Stimulated activated CD8-positive, alpha-beta memory T cell treated with anti-CD3 and anti-CD28 coated beads, Interleukin-12 subunit alpha, Interleukin-12 subunit beta, amount 100 ng/mL, for 1 hour (primary cell): ENCODE results near the gene DDHD1.

ENCODE experiments used
- DNase-seq: peaks from one replicate; pipeline ENCODE4 v3.0.0-alpha.2; 2020; ENCODE audit warnings: low read depth

DDHD1 gene

DNA sequence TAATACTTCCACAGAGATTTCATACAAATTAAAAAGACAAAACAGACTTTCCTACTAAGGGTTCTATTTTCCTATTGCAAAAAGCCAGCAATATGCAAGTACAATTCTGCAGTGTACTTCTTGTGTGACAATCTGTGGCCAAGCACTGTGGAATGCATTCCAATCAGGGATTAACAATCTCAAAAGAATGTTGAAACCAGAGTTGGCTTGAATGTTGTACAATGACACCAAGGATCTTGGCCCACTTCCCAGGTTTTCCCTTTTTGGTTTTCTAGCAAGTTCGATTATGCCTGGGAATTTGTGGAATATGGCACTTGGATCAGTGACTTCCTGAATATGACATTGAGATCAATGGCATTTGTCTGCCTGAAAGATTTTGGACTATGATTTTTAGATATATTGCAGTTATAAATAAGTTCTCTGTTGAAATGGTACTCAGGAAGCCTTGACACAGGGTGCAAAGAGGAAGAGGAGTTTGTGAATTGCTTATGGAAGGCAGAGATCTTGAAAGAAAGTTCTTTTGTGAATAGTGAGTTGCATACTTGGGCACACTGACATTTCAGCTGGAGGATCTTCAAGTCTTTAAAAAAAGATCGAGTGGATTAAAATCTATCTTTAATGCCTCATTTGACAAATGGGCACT is 120.8 kb downstream of the DDHD1 start:
- DNase-seq: no peak

DNA sequence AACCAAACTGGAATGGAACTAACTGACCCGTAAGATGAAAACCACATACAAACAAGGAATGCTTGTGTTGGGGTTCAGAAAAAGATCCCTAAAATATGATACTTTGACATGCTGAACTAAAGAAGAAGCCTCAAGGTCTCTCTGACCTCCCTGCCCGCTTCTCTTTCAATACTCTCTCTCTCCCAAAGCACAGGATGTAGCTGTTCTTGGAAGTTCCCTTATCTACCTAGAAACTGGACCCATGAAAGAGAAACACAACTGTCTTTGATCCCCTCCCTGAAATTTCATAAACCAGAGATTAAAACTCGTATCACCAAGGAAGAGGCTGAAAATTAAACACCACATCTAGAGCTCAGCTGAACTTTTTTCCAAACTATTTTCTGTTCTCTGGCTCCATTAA is 125.6 kb downstream of the DDHD1 start:
- no peak for DNase-seq

DNA sequence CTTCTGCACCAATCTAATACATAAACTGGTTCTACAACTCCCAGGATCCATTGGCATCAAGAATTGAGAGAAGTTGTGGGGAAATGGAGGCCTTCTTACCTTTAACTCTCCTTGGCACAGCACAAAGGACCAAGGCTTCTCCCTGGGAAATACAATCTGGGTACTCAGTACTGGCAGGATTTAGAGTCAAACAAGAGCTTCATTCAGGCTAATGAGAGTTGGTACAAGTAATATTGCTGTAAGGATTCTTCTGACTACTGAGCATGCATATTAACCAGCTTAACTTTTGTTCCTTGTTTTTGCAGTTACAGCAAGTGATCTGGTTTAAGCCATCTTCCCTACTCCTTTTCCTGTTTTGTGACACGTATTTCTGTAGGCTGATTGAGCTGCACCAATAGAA is 126.1 kb downstream of the DDHD1 start:
- DNase-seq: no peak

DNA sequence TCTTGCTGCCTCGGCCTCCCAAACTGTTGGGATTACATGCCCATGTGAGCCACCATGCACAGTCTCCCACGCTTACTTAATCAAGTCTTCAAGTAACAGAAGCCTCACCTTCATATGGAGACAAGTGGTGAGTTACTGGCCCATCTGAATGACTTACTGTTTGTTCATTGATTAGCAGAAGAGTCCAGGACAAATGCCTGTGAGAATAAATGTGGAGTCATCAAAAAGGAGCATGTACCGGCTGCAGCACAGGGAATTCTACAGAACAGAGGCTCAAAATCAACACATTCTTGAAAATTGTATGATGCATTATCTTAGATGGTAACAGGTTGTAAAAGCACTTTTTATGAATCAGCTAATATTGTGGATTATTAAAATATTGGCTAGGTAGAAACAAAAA is 129.8 kb downstream of the DDHD1 start:
- no peak for DNase-seq

DNA sequence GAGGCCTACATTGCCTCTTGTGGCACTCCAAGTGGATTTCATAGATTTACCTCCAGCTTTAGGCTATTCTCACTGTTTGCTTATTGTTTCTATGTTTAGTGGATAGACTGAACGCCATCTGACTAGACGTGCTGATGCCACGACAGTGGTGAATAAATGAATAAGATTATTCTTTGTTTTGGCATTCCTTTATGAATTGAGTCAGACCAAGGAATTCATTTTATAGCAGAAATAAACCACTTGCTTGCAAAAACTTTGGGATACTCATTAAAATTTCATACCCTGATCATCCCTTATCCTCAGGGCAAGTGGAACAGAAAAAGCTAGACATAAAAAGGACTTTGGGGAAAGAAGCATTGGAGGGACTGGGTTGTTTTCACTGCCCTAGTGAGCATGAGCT is 130.5 kb downstream of the DDHD1 start:
- no peak for DNase-seq

DNA sequence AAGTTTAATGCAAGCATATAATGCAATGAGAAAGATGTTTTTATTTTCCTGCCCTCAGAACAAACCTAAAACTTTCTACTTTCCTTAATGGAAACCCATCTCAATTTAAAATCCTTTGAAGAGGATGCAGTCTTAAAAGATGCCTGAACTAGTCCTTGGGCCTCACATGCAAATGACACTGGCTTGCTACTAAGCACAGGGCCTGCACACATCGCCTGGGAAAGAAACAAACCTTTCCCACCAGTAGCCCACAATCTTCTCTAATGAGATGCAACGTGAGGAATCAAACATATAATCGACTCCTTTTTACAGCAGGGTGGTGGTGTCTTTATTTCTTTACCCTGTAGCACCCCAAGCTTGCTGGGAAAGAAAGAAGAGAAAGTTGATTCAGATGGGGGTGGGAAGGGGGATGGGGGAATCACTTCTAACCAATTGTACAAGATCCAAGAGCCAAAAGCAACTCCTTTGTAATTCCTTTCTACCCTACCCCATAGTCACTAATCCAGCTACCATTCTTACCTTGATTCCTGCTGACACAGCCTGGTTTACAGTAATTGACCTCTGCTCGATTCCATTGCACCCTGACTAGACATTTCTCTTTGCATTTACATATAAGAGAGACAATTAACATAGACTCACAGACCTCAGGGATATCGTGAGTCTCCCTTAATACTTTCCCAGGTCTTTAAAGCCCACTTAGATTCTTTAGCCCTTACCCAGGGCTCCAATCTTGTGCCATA is 132.8 kb downstream of the DDHD1 start:
- DNase-seq: no peak

DNA sequence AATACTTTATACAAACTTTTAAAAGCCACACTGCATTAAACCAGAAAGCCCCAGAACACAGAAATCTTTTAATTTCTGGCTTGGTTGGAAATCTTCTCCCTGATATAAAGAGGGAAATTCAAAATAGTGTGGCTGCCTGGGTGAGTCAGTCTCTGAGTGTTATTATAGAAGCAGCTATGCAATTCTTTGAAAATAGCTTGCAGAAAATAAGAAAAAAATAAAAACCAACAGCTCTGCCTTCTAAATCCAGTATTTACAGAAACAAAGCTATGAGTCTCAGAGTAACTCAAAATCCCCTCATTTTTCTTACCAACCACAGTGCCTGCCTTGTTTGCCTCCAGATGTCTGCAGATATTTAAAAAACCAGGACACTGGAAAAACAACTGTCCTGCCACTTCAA is 133.7 kb downstream of the DDHD1 start:
- no peak for DNase-seq

DNA sequence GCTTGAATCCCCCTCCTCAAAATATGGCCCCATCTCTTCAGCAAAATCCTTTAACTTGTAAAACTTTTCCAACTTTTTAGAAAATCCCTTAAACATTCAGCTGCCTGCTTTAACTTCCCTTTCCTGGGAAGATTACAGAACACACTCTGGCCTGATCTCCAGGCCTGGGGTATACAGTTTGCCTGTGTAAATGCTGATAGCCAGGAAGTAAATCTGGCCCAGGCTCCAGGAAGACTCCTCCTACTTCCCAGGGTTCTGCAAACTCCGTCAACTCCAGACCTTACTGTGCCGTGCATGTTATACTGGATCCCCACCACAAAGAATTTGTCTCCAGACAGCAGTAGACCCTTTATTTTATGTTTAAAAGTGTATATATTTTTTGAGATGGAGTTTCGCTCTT is 135.3 kb downstream of the DDHD1 start:
- no peak for DNase-seq

DNA sequence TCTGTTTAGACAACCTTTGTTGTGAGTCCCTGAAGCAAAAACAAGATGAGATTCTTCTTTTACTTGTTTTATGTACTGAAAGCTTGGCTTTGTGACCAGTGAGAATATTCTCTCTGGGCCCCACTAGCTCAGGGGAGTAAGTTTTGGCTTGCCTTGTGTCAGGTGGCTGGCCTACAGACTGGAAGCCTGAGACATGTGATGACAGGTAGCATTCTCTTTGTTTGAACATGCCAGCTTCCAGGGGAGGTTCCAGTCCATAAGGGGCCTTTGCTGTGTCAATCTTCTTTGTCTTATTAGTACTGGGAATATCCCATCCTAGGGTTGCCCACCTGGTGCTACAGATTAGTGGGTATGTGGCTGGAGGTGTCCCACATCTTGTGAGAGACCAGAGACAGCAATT is 136.2 kb downstream of the DDHD1 start:
- no peak for DNase-seq

DNA sequence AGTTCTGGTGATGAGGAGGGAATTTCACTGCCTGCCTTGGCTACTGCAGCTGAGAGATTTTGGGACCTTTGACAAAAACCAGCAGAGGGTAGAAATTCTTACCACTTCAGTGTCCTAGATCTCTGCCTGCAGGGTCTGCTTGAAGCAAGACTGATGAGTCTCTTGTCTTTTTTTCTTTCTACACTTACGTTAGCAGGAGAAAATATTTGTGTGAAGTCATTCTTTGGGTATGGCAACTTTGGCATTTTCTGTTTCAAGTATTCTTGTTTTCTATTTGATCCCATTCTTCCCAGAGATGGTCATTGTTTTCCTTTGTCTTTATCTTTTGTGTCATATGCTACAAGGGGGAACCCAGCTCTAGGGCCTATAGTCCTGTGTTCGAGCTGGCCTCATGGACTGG is 136.6 kb downstream of the DDHD1 start:
- no peak for DNase-seq

DNA sequence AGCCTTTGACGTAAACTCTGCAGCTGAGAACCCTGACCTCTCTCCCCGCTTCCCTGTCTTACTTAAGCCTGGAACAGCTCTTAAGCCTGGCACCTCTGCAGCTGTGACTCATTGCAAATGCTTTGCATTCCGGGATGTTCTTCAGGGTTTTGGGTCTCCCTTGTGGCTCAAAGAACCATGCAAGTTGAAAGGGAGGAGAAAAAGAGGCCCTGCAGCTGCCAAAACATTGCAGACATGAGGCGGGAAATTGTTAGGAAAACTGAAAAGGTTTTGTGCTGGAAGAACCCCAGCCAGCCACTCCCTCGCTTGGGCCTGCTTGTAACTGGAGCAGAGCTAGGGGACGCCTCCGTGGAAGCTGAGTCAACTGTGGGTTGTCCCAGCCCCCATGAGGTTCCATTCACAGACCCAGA is 142.1 kb downstream of the DDHD1 start:
- DNase-seq: no peak

DNA sequence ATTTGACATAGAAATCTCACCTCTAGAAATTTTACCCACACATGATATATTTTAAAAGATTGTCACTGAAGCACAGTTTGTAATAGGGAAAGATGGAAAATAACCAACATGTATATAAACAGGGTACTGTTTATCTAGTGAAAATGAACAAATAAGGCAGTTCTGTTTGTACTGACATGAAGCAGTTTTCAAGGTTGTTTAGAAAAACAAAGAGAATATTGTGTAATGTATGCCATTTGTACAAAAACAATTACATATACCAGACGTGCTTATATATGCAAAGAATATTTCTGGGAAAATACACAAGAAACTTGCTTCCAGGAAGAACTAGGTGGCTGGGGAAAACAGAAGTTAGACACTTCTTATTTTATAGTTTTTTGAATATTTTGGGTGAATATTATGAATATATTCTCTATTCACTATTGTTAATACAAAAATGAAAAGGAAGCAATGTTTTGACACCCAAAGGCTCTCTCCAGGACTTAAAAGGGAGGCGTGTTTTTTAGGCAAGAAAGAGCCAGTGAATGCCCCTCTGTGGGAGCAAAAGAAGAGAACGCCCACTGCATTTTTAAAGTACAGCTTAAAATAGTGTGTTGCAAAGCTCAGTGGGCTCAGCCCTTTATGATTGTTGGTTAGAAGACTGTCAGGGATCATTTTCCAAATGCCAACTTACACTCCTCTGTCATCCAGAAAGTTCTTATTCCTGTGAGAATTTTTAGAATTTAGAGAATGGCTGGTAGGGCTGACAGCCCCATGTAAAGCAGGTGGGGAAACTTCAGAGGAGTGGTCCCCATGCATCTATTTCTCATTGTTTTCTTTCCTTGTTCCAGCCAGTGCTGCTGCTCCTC is 142.7 kb downstream of the DDHD1 start:
- no peak for DNase-seq

DNA sequence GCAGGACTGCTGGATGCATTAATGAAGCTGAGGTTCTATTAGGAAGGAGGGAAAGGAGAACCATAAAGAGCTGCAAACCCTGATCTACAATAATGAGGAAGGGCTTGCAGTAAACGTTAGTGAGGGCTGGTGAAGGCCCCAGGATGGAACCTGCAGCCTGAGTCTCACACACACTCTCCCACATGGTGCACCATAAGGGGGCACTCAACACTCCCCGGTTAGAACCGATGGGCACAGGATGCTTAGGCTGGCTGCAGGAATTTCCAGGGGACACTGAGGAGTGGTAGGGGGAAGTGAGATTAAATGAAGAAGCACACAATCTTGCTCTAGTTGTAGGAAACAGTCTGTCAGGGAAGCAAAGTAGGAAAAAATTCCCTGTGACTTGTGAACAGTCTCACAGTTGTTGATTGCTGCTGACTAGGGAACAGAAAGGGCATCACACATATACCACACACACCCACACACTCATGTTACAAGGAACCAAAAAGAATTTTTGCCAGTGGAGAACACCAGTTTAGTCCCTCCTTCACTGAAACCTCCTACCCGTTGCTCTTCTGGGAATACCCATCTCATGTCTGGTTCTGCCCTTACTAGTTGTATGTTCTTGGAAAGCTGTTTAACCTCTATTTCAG is 146.1 kb downstream of the DDHD1 start:
- no peak for DNase-seq

DNA sequence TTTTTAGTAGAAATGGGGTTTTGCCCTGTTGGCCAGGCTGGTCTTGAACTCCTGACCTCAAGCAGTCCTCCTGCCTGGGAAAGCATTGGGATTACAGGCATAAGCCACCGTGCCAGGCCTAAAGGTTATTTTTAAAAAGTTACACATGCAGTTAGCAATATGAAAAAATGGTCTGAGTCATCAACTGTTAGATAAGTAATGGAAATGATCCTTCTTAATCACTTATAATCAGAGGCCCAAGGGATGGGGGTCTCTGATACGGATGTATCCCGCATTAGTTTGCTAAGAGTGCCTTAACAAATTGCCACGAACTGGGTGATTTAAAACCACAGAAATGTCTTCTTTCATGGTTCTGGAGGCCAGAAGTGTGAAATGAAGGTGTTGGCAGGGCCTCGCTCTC is 148.1 kb downstream of the DDHD1 start:
- DNase-seq: no peak

DNA sequence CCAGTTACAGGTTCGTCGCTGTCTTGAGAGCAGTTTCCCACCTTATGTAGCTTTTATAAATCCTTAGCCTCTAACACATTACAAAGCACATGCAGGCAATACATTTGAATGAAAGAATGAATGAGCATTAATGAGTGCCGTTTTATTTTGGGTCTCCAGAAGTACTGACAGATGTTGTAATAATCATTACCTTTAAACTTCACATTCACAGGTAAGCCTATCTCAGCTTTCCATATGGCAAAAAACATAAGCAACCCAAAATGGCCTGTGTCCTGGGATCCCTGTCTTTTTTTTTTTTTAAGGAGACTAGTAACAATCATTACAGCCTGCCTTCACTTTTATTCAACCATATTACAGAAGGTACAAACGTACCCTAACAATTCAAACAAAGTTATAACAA is 149.3 kb downstream of the DDHD1 start:
- DNase-seq: no peak

DNA sequence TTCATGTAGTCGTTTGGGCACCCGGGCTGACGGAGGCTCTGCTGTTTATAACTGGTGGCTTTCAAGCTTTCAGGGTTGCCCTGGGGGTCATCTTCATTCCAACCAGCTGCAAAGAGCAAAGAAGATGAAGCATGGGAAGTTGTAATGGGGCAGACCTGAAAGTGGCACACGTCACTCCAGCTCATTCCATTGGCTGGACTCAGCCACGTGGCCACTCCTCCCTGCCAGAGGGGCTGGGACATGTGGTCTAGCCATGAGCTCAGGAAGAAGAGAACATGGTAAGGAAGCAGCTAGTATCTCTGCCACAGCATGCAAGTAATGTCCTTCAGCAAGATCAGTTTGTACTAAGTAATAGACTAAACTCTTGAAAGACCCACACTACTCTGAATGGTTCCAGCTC is 150.5 kb downstream of the DDHD1 start:
- DNase-seq: no peak

DNA sequence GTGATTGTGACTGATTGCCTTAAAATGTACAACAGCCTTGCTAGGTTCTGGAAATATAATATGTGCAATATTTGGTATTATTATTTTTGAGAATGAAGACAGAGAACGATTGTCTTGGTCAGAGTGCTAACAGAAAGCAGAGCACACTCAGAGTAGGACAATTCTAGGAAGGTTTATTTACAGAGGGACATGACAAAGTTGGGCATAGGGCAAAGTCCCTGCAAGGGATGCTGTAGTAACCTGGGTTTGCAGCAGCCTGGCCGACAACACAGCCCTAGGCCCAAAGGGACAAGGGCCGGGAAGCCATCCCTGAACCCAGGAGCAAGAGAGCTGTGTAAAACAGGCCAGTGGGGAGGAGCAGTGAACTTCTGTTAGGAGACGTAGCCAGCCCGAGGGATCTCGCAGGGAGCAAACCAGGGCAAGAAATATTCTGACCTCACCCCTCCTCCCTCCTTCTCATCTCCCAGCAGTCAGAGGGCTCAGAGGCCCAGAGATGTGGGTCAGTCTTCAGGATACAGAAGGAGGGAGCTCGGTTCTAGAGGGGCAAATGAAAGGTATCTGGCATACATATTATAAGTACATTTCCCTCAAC is 151.2 kb downstream of the DDHD1 start:
- no peak for DNase-seq

DNA sequence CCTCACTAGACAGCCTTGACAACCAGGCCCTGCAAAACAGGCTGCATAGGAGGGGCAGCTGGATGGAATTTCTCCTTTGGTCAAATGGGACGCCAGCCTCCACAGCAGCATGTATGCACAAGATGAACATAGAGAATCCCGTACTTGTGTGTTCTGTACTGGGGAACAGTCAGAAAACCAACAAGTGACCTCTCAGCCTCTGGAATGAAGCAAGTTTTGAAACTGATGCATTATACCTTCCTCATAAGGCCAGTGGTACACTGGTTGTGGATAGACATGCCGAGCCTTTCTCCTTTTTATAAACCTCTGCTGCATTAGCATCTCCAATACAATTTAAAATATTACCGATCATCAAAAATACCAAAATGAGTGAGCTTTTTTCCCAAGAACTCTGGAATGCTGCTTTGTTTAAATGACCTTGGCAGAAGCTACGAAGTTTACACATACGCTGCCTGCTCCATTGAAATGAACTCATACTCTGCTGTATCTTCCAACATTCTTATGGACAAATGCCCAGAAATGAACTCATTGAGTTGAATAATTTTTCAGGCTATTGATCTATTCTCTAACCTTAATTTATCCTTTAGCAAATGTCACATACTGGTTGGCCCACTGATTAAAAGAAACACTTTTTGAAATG is 154.6 kb downstream of the DDHD1 start:
- no peak for DNase-seq

DNA sequence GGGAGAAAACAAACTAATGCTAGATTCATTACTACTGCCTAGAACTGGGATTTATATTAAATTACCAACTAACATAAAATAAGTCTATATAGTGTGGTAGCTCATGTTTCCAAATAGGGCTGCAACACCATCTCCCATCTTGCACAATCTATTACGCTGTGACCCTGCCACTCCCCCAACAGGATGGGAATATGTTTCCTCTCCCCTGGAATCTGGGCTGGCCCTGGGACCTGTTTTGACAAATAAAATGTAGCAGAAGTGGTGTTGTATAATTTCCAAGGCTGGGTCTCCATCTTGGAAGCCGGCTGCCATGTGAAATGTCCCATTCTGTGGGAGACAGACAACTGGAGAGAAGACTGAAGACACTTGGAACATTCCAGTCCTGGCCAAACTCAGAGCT is 156.6 kb downstream of the DDHD1 start:
- DNase-seq: no peak

DNA sequence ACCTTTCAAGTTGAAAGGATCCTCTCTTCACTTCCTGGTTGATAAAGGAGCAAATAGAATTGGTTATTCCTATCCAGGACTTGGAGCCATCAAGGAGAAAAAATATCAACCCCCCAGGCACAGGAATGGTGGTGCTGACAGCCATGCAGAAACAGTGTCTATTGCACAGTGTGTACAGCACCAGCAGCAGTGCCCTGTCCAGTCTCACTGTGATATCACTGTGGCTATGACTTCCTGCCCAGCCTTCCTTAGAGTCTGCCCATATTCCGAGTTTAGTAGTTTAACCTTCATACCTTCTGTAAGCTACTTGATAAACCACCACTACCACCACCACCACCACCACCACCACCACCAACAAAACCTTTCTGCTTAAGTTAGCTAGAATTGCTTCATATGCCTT is 157.1 kb downstream of the DDHD1 start:
- DNase-seq: no peak

DNA sequence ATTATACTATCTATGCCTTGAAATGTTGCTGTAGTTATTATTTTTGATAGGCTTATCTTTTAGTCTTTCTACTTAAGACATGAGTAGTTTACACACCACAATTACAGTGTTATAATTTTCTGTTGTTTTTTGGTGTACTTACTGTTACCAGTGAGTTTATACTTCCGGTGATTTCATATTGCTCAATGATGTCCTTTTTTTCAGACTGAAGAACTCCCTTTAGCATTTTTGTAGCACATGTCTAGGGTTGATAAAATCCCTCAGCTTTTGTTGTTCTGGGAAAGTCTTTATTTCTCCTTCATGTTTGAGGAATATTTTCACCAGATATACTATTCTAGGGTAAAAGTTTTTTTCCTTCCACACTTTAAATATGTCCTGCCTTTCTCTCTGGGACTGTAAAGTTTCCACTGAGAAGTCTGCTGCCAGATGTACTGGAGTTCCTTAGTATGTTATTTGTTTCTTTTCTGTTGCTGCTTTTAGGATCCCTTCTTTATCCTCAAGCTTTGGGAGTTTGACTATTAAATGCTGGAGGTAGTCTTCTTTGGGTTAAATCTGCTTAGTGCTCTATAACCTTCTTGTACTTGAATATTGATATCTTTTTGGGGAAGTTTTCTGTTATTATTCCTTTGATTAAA is 160.8 kb downstream of the DDHD1 start:
- DNase-seq: no peak
